Activated T-cell treated with anti-CD3 and anti-CD28 coated beads, Interleukin-2, amount 50 U/mL, for 72 hours (primary cell): ENCODE data around the gene SHISA7. TPM values are rescaled to one million over a fixed set of nuclear protein-coding genes. Genes with fewer than 3 reads are reported as not detected.

Experiments used
- ATAC-seq, 2 donors: fragments of 150-1000 bp; cut with Tn5 transposase; replicated peaks in 1 of 2; 2 replicates each; pipeline ENCODE4 v1.10.0; 2021; ENCODE audit warnings: moderate library complexity in 2 of 2, mild to moderate bottlenecking in 1 of 2
- DNase-seq, 2 donors: peaks; one replicate each; pipeline ENCODE4 v3.0.0; 2021 to 2022; ENCODE audit warnings: mixed read lengths in 1 of 2
- H3K27ac Mint-ChIP-seq: one replicate; pipeline ENCODE4 v1.8.0; 2022; ENCODE audit warnings: mild to moderate bottlenecking, moderate library complexity, mixed read lengths
- H3K27me3 Mint-ChIP-seq: one replicate; pipeline ENCODE4 v1.8.0; 2022; ENCODE audit warnings: low read depth, mixed read lengths
- H3K36me3 Mint-ChIP-seq, 2 donors: one replicate each; pipeline ENCODE4 v1.8.0; 2022; ENCODE audit warnings: mixed read lengths in 2 of 2, mild to moderate bottlenecking in 1 of 2; ENCODE audit not compliant: insufficient read depth in 2 of 2
- H3K4me1 Mint-ChIP-seq: one replicate; pipeline ENCODE4 v1.8.0; 2022; ENCODE audit warnings: low read depth, mixed read lengths
- H3K4me3 Mint-ChIP-seq, 2 donors: one replicate each; pipeline ENCODE4 v1.8.0; 2022; ENCODE audit warnings: mild to moderate bottlenecking in 2 of 2, mixed read lengths in 2 of 2, moderate library complexity in 2 of 2
- H3K9me3 Mint-ChIP-seq, 2 donors: one replicate each; pipeline ENCODE4 v1.8.0; 2022; ENCODE audit warnings: mixed read lengths in 2 of 2
- total RNA-seq, 2 donors: library from RNA; stranded (reverse); gene quantifications; one replicate each; pipeline ENCODE4 v1.2.3, GENCODE V29; 2022

Gene SHISA7
- total RNA-seq, 2 donors from 2014 or later, result 0.17 TPM; not detected in 1

GRCh38 chr19:55485439-55486011 lies 42.4 kb upstream of the SHISA7 start:
- no peaks in the 10 kb centered on the region for H3K9me3 Mint-ChIP-seq
- no peak for DNase-seq
- no peaks in the 10 kb centered on the region for H3K27me3 Mint-ChIP-seq
- H3K4me3 Mint-ChIP-seq, result peak overlapping the region; percentile 78 to 88
- peaks cover 0 to 1% of the 10 kb centered on the region in 2 donors for H3K36me3 Mint-ChIP-seq
- peaks cover 15% of the 10 kb centered on the region for H3K4me1 Mint-ChIP-seq
- peak overlapping the region; percentile 1 for H3K27ac Mint-ChIP-seq
- ATAC-seq, result peak in 1 of 2 donors; percentile 3

DNA sequence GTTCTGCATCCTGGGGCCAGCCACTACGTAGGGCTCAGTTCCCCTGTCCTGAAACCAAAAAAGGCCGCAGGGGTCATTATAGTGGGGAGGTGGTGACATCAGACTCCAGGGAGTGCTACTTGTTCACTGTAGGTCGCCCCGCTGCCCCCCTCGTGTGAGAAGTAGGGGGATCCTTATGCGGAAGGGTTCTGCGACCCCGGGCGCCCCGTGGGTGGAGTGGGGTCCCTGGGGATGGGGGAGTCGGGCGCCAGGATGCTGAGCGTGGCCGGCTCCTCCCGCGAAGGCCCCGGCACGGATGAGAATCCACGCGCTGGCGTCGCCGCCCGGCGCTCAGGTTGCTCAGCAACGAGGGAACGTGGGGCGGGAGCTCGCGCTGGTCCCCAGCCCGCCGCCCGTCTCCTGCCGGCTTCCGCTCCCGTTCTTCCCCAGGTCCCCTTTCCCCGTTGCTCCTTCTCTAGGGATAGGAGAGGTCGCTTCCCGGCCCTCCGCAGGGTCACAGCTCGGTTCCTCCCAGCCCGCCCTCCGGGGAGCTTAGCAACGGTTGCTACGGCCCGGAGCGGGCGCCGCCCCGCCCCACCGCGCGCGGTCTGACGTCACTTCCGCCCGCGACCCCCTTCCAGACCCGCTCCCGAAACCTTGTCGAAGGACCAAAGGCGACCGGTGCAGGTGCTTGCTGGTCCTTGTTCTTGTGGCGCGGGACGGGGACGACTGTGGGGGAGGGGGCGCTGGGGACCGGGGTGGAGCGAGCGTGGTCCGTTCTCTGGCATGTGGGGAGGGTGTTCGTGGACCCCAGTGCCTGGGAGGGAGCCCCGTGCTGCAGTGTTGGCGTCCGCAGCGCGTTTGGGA lies 41.7 kb upstream of the SHISA7 start, which contains the start of gene NAT14:
NAT14 (plus strand) TSS at position 596 of the 846 bp plus-strand sequence. CDS start 521 bp downstream, outside the sequence.
- H3K4me1 Mint-ChIP-seq, result peaks cover 18% of the 10 kb centered on the region
- DNase-seq (peak; percentile 70 to 78), ATAC-seq (peak; percentile 80 to 81)
- H3K9me3 Mint-ChIP-seq, result no peaks in the 10 kb centered on the region
- no peaks in the 10 kb centered on the region for H3K27me3 Mint-ChIP-seq
- peak within 1 kb of the TSS; percentile 1 for H3K27ac Mint-ChIP-seq
- peaks cover 0 to 1% of the 10 kb centered on the region in 2 donors for H3K36me3 Mint-ChIP-seq
- peak within 1 kb of the TSS; percentile 78 to 88 for H3K4me3 Mint-ChIP-seq

- Mint-ChIP-seq H3K4me3 (peak overlapping the region; percentile 53 to 78), H3K27me3 (no peaks in the 10 kb centered on the region), H3K27ac (no peak overlapping the region)
Measured at GRCh38 chr19:55483706-55484592, 40.8 kb upstream of the SHISA7 start.

GRCh38 chr19:55482967-55483705 lies 40.0 kb upstream of the SHISA7 start:
- Mint-ChIP-seq H3K27me3 (no peaks in the 10 kb centered on the region), H3K36me3 (peaks cover 0 to 1% of the 10 kb centered on the region in 2 donors), H3K9me3 (no peaks in the 10 kb centered on the region), H3K27ac (no peak overlapping the region), H3K4me3 (peak overlapping the region in 1 of 2 donors; percentile 17), H3K4me1 (peaks cover 35% of the 10 kb centered on the region)
- DNase-seq (no peak), ATAC-seq (no peak)

More at GRCh38 chr19:55483706-55484592, 40.8 kb upstream of the SHISA7 start:
- ATAC-seq (no peak), DNase-seq (no peak)
- Mint-ChIP-seq H3K4me1 (peaks cover 27% of the 10 kb centered on the region), H3K9me3 (no peaks in the 10 kb centered on the region), H3K36me3 (peaks cover 0 to 1% of the 10 kb centered on the region in 2 donors)

- Mint-ChIP-seq H3K27me3 (no peaks in the 10 kb centered on the region), H3K36me3 (peaks cover 0 to 1% of the 10 kb centered on the region in 2 donors), H3K4me1 (peaks cover 38% of the 10 kb centered on the region), H3K4me3 (no peak overlapping the region), H3K27ac (no peak overlapping the region), H3K9me3 (no peaks in the 10 kb centered on the region)
- ATAC-seq (no peak), DNase-seq (no peak)
Measured at GRCh38 chr19:55482156-55482961, 39.3 kb upstream of the SHISA7 start.

DNA sequence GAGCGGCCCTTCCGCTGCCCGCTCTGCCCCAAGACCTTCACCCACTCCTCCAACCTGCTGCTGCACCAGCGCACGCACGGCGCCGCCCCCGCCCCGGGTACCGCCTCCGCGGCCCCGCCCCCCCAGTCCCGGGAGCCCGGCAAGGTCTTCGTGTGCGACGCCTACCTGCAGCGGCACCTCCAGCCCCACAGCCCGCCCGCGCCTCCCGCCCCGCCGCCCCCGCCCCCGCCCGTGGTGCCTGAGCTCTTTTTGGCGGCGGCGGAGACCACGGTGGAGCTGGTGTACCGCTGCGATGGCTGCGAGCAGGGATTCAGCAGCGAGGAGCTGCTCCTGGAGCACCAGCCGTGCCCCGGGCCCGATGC lies 38.7 kb upstream of the SHISA7 start:
- no peak for ATAC-seq
- no peak for DNase-seq

DNA sequence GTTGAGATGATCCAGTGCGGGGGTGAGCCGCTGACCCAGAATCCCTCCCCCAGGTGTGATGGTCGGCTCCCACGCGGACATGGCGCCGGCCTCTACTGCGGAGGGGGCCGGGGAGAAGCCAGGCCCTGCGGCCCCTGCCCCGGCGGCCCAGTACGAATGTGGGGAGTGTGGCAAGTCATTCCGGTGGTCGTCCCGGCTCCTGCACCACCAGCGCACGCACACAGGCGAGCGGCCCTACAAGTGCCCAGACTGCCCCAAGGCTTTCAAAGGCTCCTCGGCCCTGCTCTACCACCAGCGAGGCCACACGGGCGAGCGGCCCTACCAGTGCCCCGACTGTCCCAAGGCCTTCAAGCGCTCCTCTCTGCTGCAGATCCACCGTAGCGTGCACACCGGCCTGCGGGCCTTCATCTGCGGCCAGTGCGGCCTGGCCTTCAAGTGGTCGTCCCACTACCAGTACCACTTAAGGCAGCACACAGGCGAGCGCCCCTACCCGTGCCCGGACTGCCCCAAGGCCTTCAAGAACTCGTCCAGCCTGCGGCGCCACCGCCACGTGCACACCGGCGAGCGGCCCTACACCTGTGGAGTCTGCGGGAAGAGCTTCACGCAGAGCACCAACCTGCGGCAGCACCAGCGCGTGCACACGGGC lies 38.2 kb upstream of the SHISA7 start:
- no peaks in the 10 kb centered on the region for H3K27me3 Mint-ChIP-seq
- no peak overlapping the region for H3K27ac Mint-ChIP-seq
- H3K36me3 Mint-ChIP-seq, result peaks cover 0 to 1% of the 10 kb centered on the region in 2 donors
- ATAC-seq (no peak), DNase-seq (no peak)
- H3K4me1 Mint-ChIP-seq, result peaks cover 34% of the 10 kb centered on the region
- no peak overlapping the region for H3K4me3 Mint-ChIP-seq
- H3K9me3 Mint-ChIP-seq, result no peaks in the 10 kb centered on the region

More for the DNA sequence above, 38.7 kb upstream of the SHISA7 start:
- Mint-ChIP-seq H3K36me3 (peaks cover 0 to 1% of the 10 kb centered on the region in 2 donors), H3K4me1 (peaks cover 34% of the 10 kb centered on the region), H3K4me3 (no peak overlapping the region), H3K27ac (no peak overlapping the region), H3K9me3 (no peaks in the 10 kb centered on the region), H3K27me3 (no peaks in the 10 kb centered on the region)

GRCh38 chr19:55479451-55480230 lies 36.5 kb upstream of the SHISA7 start:
- no peak overlapping the region for H3K27ac Mint-ChIP-seq
- H3K4me3 Mint-ChIP-seq, result no peak overlapping the region
- H3K9me3 Mint-ChIP-seq, result no peaks in the 10 kb centered on the region
- peaks cover 38% of the 10 kb centered on the region for H3K4me1 Mint-ChIP-seq
- DNase-seq, result no peak
- ATAC-seq, result no peak
- H3K36me3 Mint-ChIP-seq, result no peaks in the 10 kb centered on the region
- no peaks in the 10 kb centered on the region for H3K27me3 Mint-ChIP-seq

GRCh38 chr19:55479045-55479444 lies 35.9 kb upstream of the SHISA7 start:
- H3K27ac Mint-ChIP-seq, result peak overlapping the region; percentile 4
- no peaks in the 10 kb centered on the region for H3K9me3 Mint-ChIP-seq
- H3K36me3 Mint-ChIP-seq, result no peaks in the 10 kb centered on the region
- H3K4me3 Mint-ChIP-seq, result peak overlapping the region in 1 of 2 donors; percentile 36
- H3K27me3 Mint-ChIP-seq, result no peaks in the 10 kb centered on the region
- DNase-seq (no peak), ATAC-seq (no peak)
- peaks cover 38% of the 10 kb centered on the region for H3K4me1 Mint-ChIP-seq

GRCh38 chr19:55478364-55478763 lies 35.3 kb upstream of the SHISA7 start:
- H3K27me3 Mint-ChIP-seq, result no peaks in the 10 kb centered on the region
- H3K36me3 Mint-ChIP-seq, result no peaks in the 10 kb centered on the region
- H3K27ac Mint-ChIP-seq, result no peak overlapping the region
- no peak for DNase-seq
- peaks cover 38% of the 10 kb centered on the region for H3K4me1 Mint-ChIP-seq
- no peak for ATAC-seq
- H3K4me3 Mint-ChIP-seq, result peak overlapping the region; percentile 87 to 97
- H3K9me3 Mint-ChIP-seq, result no peaks in the 10 kb centered on the region

GRCh38 chr19:55477905-55478304 lies 34.8 kb upstream of the SHISA7 start:
- DNase-seq (no peak), ATAC-seq (no peak)
- H3K4me3 Mint-ChIP-seq, result peak overlapping the region; percentile 87 to 97
- H3K27ac Mint-ChIP-seq, result peak overlapping the region; percentile 27
- no peaks in the 10 kb centered on the region for H3K27me3 Mint-ChIP-seq
- H3K36me3 Mint-ChIP-seq, result no peaks in the 10 kb centered on the region
- H3K4me1 Mint-ChIP-seq, result peaks cover 38% of the 10 kb centered on the region
- no peaks in the 10 kb centered on the region for H3K9me3 Mint-ChIP-seq
